Measurements from ENCODE around the gene KRT86.

- TF ChIP-seq CTCF (IDR thresholded peaks at IDR 0.05) (no peak), POLR2A (IDR thresholded peaks at IDR 0.05) (no peak)
These were observed 10.2 kb downstream of the KRT86 start for GRCh38 chr12:52284562-52285171.
